Kidney (tissue), 14 donors: ENCODE data around the gene PDCD2L. TPM values are rescaled to one million over a fixed set of nuclear protein-coding genes. Genes with fewer than 3 reads are reported as not detected.
A peak's percentile ranks its signal among the peaks of the same experiment; 100 is the strongest.
"Not testable (repeated sequence)": the region's sequence is repeated elsewhere in the genome, so short reads cannot be mapped to it uniquely, and the experiment has no call there.

ENCODE experiments used
- DNase-seq, 5 donors: peaks; one replicate each; pipeline ENCODE4 v3.0.0-alpha.2; 2013 to 2020
- FAIRE-seq: peaks from 2 replicates; lab custom pipeline; 2012; peaks lifted over from hg19 to GRCh38; lab: Jason Lieb, UNC
- H3K27ac ChIP-seq, 2 donors: one replicate each; pipeline ENCODE4 v1.7.0; 2013; ENCODE audit warnings: low read depth in 2 of 2, low read length in 2 of 2, inconsistent platforms in 1 of 2
- H3K27me3 ChIP-seq: one replicate; pipeline ENCODE4 v1.7.1; 2013; ENCODE audit warnings: low read length, inconsistent platforms; ENCODE audit not compliant: control insufficient read depth, insufficient read depth
- H3K36me3 ChIP-seq, 3 donors: one replicate each; pipeline versions ENCODE4 v1.7.0 to v1.7.1; 2013; ENCODE audit warnings: low read length in 3 of 3, control low read depth in 1 of 3, inconsistent platforms in 1 of 3; ENCODE audit not compliant: insufficient read depth in 3 of 3, control insufficient read depth in 2 of 3
- H3K4me1 ChIP-seq, 3 donors: one replicate each; pipeline versions ENCODE4 v1.7.0 to v1.7.1; 2013; ENCODE audit warnings: low read length in 3 of 3, inconsistent platforms in 1 of 3, low read depth in 1 of 3; ENCODE audit not compliant: control insufficient read depth in 2 of 3, insufficient read depth in 2 of 3
- H3K4me3 ChIP-seq, 3 donors: one replicate each; pipeline versions ENCODE4 v1.7.0 to v1.8.1; 2013; ENCODE audit warnings: low read length in 3 of 3, control low read depth in 1 of 3, inconsistent platforms in 1 of 3
- H3K9ac ChIP-seq, 3 donors: one replicate each; pipeline versions ENCODE4 v1.7.0 to v1.7.1; 2013; ENCODE audit warnings: low read length in 3 of 3, control low read depth in 1 of 3, inconsistent platforms in 1 of 3
- H3K9me3 ChIP-seq, 3 donors: one replicate each; pipeline versions ENCODE4 v1.7.0 to v1.7.1; 2013; ENCODE audit warnings: low read length in 3 of 3, control low read depth in 1 of 3, inconsistent platforms in 1 of 3; ENCODE audit not compliant: control insufficient read depth in 2 of 3, insufficient read depth in 1 of 3
- CTCF ChIP-seq: IDR thresholded peaks from 3 replicates; pipeline ENCODE4 v1.5.1; 2012; ENCODE audit warnings: mild to moderate bottlenecking, moderate library complexity, borderline replicate concordance; ENCODE audit not compliant: insufficient read depth; ENCODE audit errors: extremely low read depth
- intact Hi-C: fragments of 100-400 bp; cut with DNase I; formaldehyde crosslinking; loops from one replicate; pipeline ENCODE4 v1.11.1; 2022
- polyA plus RNA-seq: library from polyadenylated mRNA; stranded (reverse); fragments of 350-450 nt; fragmentation: Illumina TruSeq; extraction: RNeasy Lipid Tissue Mini Kit (QIAGEN cat#74804); gene quantifications from one replicate; pipeline ENCODE4 v1.2.3, GENCODE V29; 2014; ENCODE audit warnings: low read depth, low replicate concordance; ENCODE audit not compliant: insufficient read depth
- total RNA-seq: library from RNA; stranded (reverse); fragmentation: NEBNext Ultra II Directional; extraction: Animal tissue kit (Norgen Biotek cat#: 25700); gene quantifications from one replicate; pipeline ENCODE4 v1.2.1, GENCODE V29; 2021
- donor health status: control.
- donor health status: control.
- donor health status: control.
- donor health status: control.
- donor health status: control.
- donor health status: DM: yes; HTN: yes; CAD: no.
- donor health status: Normal renal cell carcinoma (clear cell type).

PDCD2L gene
- total and polyA plus RNA-seq, 2 donors from 2014 or later = 5.5 to 6.7 TPM

- Histone ChIP-seq H3K27ac (peak overlapping the region in 1 of 2 donors; percentile 13), H3K27me3 (no peaks in the 10 kb centered on the region), H3K4me1 (peaks cover 0 to 2% (median 0%) of the 10 kb centered on the region in 3 donors), H3K9ac (no peak overlapping the region), H3K36me3 (peaks cover 17 to 55% (median 40%) of the 10 kb centered on the region in 3 donors), H3K9me3 (no peaks in the 10 kb centered on the region), H3K4me3 (no peak overlapping the region)
- DNase-seq (no peak), FAIRE-seq (no peak)
- intact Hi-C loops = no loop called here
- TF ChIP-seq CTCF = no peak
Observed at GRCh38 chr19:34461375-34462100, 57.3 kb downstream of the PDCD2L start.

- H3K9me3 ChIP-seq, FAIRE-seq, H3K4me3 ChIP-seq, intact Hi-C loops, DNase-seq, H3K4me1 ChIP-seq, H3K27ac ChIP-seq, H3K27me3 ChIP-seq, H3K9ac ChIP-seq: not testable (repeated sequence)
- H3K36me3 ChIP-seq = peaks cover 26 to 51% (median 40%) of the 10 kb centered on the region in 3 donors
Observed at GRCh38 chr19:34464785-34465184, 60.6 kb downstream of the PDCD2L start.

- DNase-seq (no peak), FAIRE-seq (no peak)
- no peaks in the 10 kb centered on the region for H3K4me1 ChIP-seq
- H3K27me3 ChIP-seq = no peaks in the 10 kb centered on the region
- H3K9me3 ChIP-seq = no peaks in the 10 kb centered on the region
- H3K27ac ChIP-seq = no peak overlapping the region
- no peak overlapping the region for H3K9ac ChIP-seq
- H3K36me3 ChIP-seq = peaks cover 14 to 36% (median 20%) of the 10 kb centered on the region in 3 donors
- H3K4me3 ChIP-seq = no peak overlapping the region
- intact Hi-C loops = no loop called here
- TF ChIP-seq CTCF = no peak
Observed at GRCh38 chr19:34468409-34468808, 64.2 kb downstream of the PDCD2L start.

GRCh38 chr19:34469026-34469425 is 64.8 kb downstream of the PDCD2L start:
- H3K4me3 ChIP-seq, H3K9me3 ChIP-seq, H3K9ac ChIP-seq, intact Hi-C loops, H3K27me3 ChIP-seq, H3K27ac ChIP-seq, FAIRE-seq, H3K4me1 ChIP-seq, DNase-seq: not testable (repeated sequence)
- H3K36me3 ChIP-seq = peaks cover 14 to 30% (median 18%) of the 10 kb centered on the region in 3 donors
